A549 (cell line): ENCODE measurements around the gene SLC9A2. TPM values are rescaled to one million over a fixed set of nuclear protein-coding genes. Genes with fewer than 3 reads are reported as not detected.
A peak's percentile ranks its signal among the peaks of the same experiment; 100 is the strongest.

Experiments
- ATAC-seq, 2 experiments: fragments of 200-7000 bp in 1 of 2; fragments of >200 bp in 1 of 2; cut with Nextera tagmentation in 1 of 2; cut with Tn5 transposase in 1 of 2; 3 replicates each; pipeline versions ENCODE4 v1.8.0 to v1.9.1; 2018 to 2020; ENCODE audit warnings: mild to moderate bottlenecking in 1 of 2, moderate library complexity in 1 of 2
- CTCF ChIA-PET: fragments of 300-600 bp; sonication (Branson Sonifier 250); formaldehyde crosslinking; extraction: SDS; loops from one replicate; lab custom pipeline; 2021; ENCODE audit warnings: antibody characterized with exemption, inconsistent platforms; lab: Yijun Ruan, JAX
- POLR2A ChIA-PET: fragments of 350-600 bp; formaldehyde crosslinking; extraction: SDS; loops from one replicate; lab custom pipeline; 2021; ENCODE audit warnings: antibody characterized with exemption, inconsistent platforms; lab: Yijun Ruan, JAX
- DNase-seq, 2 experiments: peaks; one replicate each; pipeline versions ENCODE4 v3.0.0 to v3.0.0-alpha.2; 2011 to 2016; ENCODE audit warnings: low read depth in 1 of 2, low spot score in 1 of 2
- FAIRE-seq: peaks from 2 replicates; lab custom pipeline; 2011; peaks lifted over from hg19 to GRCh38; lab: Jason Lieb, UNC
- H3K27ac ChIP-seq, 2 experiments: fragments of >200 bp; sonication (Bioruptor Twin); formaldehyde crosslinking; 3 replicates each; pipeline ENCODE4 v1.5.1; 2016 to 2017
- H3K4me1 ChIP-seq: fragments of >200 bp; sonication (Bioruptor Twin); formaldehyde crosslinking; 3 replicates; pipeline ENCODE4 v1.6.1; 2016
- H3K4me2 ChIP-seq: fragments of >200 bp; sonication (Bioruptor Twin); formaldehyde crosslinking; 3 replicates; pipeline ENCODE4 v1.6.1; 2016
- H3K4me3 ChIP-seq: fragments of >200 bp; sonication (Bioruptor Twin); formaldehyde crosslinking; 3 replicates; pipeline ENCODE4 v1.5.1; 2016
- H3K9me3 ChIP-seq: fragments of >200 bp; sonication (Bioruptor Twin); formaldehyde crosslinking; 3 replicates; pipeline ENCODE4 v1.6.1; 2016
- ATOH8 ChIP-seq: fragments of 250-450 bp; sonication (Bioruptor Pico); IDR thresholded peaks from 2 replicates; pipeline ENCODE4 v1.5.0; 2020; ENCODE audit warnings: low read depth, mild to moderate bottlenecking, moderate library complexity
- BCL3 ChIP-seq: fragments of >200 bp; sonication (Bioruptor Twin); formaldehyde crosslinking; IDR thresholded peaks from 3 replicates; pipeline ENCODE4 v1.6.1; 2016
- CEBPB ChIP-seq, 2 experiments: fragments of >200 bp in 1 of 2; sonication (Bioruptor Twin) in 1 of 2; formaldehyde crosslinking in 1 of 2; IDR thresholded peaks; 2 replicates each; pipeline ENCODE4 v1.6.1; 2012 to 2016
- CHD2 ChIP-seq: fragments of 150-350 bp; IDR thresholded peaks from 2 replicates; pipeline ENCODE4 v1.6.1; 2014; ENCODE audit warnings: low read length; ENCODE audit not compliant: partially characterized antibody
- E2F6 ChIP-seq: IDR thresholded peaks from 2 replicates; pipeline ENCODE4 v1.6.1; 2012; ENCODE audit warnings: low read depth, borderline replicate concordance
- ELK1 ChIP-seq: fragments of 150-350 bp; IDR thresholded peaks from 2 replicates; pipeline ENCODE4 v1.6.1; 2014; ENCODE audit warnings: low read depth, mild to moderate bottlenecking, low read length
- EP300 ChIP-seq, 2 experiments: fragments of >200 bp; sonication (Bioruptor Twin); formaldehyde crosslinking; IDR thresholded peaks; 2 replicates in 1 of 2; 3 replicates in 1 of 2; pipeline ENCODE4 v1.6.1; 2016 to 2017
- ESRRA ChIP-seq: fragments of 150-350 bp; IDR thresholded peaks from 2 replicates; pipeline ENCODE4 v1.6.1; 2014; ENCODE audit warnings: mild to moderate bottlenecking, low read length, borderline replicate concordance
- FOSB ChIP-seq: fragments of 250-450 bp; sonication (Bioruptor Pico); IDR thresholded peaks from 2 replicates; pipeline ENCODE4 v1.5.0; 2020; ENCODE audit warnings: mild to moderate bottlenecking, moderate library complexity
- FOSL2 ChIP-seq, 2 experiments: fragments of 450-650 bp in 1 of 2; fragments of >200 bp in 1 of 2; sonication (Bioruptor Twin) in 1 of 2; formaldehyde crosslinking; IDR thresholded peaks; 2 replicates each; pipeline versions ENCODE4 v1.5.0 to v1.6.1; 2016 to 2020; ENCODE audit warnings: mild to moderate bottlenecking in 1 of 2, moderate library complexity in 1 of 2
- FOXS1 ChIP-seq: fragments of 250-450 bp; sonication (Bioruptor Pico); IDR thresholded peaks from 2 replicates; pipeline ENCODE4 v1.5.0; 2020; ENCODE audit warnings: mild to moderate bottlenecking, moderate library complexity
- HES2 ChIP-seq: fragments of >200 bp; sonication (Bioruptor Twin); formaldehyde crosslinking; IDR thresholded peaks from 2 replicates; pipeline ENCODE4 v1.6.1; 2016
- HOXA7 ChIP-seq: fragments of 250-450 bp; sonication (Bioruptor Pico); IDR thresholded peaks from 2 replicates; pipeline ENCODE4 v1.5.0; 2020; ENCODE audit warnings: mild to moderate bottlenecking, moderate library complexity
- HOXB13 ChIP-seq: fragments of 250-450 bp; sonication (Bioruptor Pico); IDR thresholded peaks from 2 replicates; pipeline ENCODE4 v1.5.0; 2020; ENCODE audit warnings: low read depth, mild to moderate bottlenecking, moderate library complexity
- JUNB ChIP-seq: fragments of >200 bp; sonication (Bioruptor Twin); formaldehyde crosslinking; IDR thresholded peaks from 2 replicates; pipeline ENCODE4 v1.6.1; 2016
- KDM5A ChIP-seq: fragments of 200-600 bp; sonication (generic); IDR thresholded peaks from 2 replicates; pipeline ENCODE4 v1.6.1; 2016; ENCODE audit warnings: antibody characterized with exemption, mild to moderate bottlenecking
- MAX ChIP-seq: IDR thresholded peaks from 2 replicates; pipeline ENCODE4 v1.6.1; 2012
- MYC ChIP-seq: IDR thresholded peaks from 2 replicates; pipeline ENCODE4 v1.6.1; 2012; ENCODE audit warnings: mild to moderate bottlenecking, inconsistent platforms, low read length, improper control_type of control experiment, borderline replicate concordance
- NFE2L2 ChIP-seq: fragments of 150-350 bp; conservative IDR thresholded peaks from 2 replicates; pipeline ENCODE4 v1.6.1; 2014; ENCODE audit warnings: low read length
- PHF8 ChIP-seq: fragments of 200-600 bp; sonication (generic); IDR thresholded peaks from 2 replicates; pipeline ENCODE4 v1.6.1; 2016; ENCODE audit warnings: low read depth, mild to moderate bottlenecking, antibody characterized with exemption, moderate library complexity, borderline replicate concordance
- POLR2A ChIP-seq: IDR thresholded peaks from 2 replicates; pipeline ENCODE4 v1.6.1; 2012; ENCODE audit warnings: mild to moderate bottlenecking, low read length
- RAD21 ChIP-seq, 2 experiments: fragments of >200 bp in 1 of 2; sonication (Bioruptor Twin) in 1 of 2; formaldehyde crosslinking in 1 of 2; IDR thresholded peaks in 1 of 2; conservative IDR thresholded peaks in 1 of 2; 2 replicates in 1 of 2; 3 replicates in 1 of 2; pipeline ENCODE4 v1.6.1; 2012 to 2018; ENCODE audit warnings: inconsistent platforms in 1 of 2
- SMC3 ChIP-seq: fragments of >200 bp; sonication (Bioruptor Twin); formaldehyde crosslinking; IDR thresholded peaks from 3 replicates; pipeline ENCODE4 v1.6.1; 2018; ENCODE audit warnings: inconsistent platforms
- TFCP2L1 ChIP-seq: fragments of 250-450 bp; sonication (Bioruptor Pico); IDR thresholded peaks from 2 replicates; pipeline ENCODE4 v1.5.0; 2021; ENCODE audit warnings: mild to moderate bottlenecking
- USF2 ChIP-seq: fragments of 450-650 bp; IDR thresholded peaks from 2 replicates; pipeline ENCODE4 v1.6.1; 2014; ENCODE audit warnings: antibody characterized with exemption
- ZC3H11A ChIP-seq: fragments of 450-650 bp; IDR thresholded peaks from 2 replicates; pipeline ENCODE4 v1.6.1; 2014; ENCODE audit warnings: antibody characterized with exemption, mild to moderate bottlenecking
- ZFP36 ChIP-seq: fragments of 450-650 bp; IDR thresholded peaks from 2 replicates; pipeline ENCODE4 v1.6.1; 2014; ENCODE audit warnings: borderline replicate concordance; ENCODE audit not compliant: partially characterized antibody
- ZNF302 ChIP-seq: fragments of 250-450 bp; sonication (Bioruptor Pico); IDR thresholded peaks from 2 replicates; pipeline ENCODE4 v1.9.0; 2021; ENCODE audit warnings: inconsistent platforms, mild to moderate bottlenecking, moderate library complexity
- ZSCAN20 ChIP-seq: fragments of 250-450 bp; sonication (Bioruptor Pico); IDR thresholded peaks from 2 replicates; pipeline ENCODE4 v1.8.0; 2022; ENCODE audit warnings: mild to moderate bottlenecking, moderate library complexity
- WGBS: methylation state at CpG from one replicate; pipeline ENCODE4 v1.1.6; 2017; ENCODE audit errors: missing lambda C conversion rate; 5-methylcytosine and 5-hydroxymethylcytosine counted together
- polyA plus RNA-seq, 4 experiments: library from polyadenylated mRNA; depleted of rRNA in 3 of 4; stranded (reverse); fragments of >200 nt; fragmentation: RNase III in 1 of 4; extraction: RNeasy Plus Mini Kit Qiagen cat#74134 plus additional on column Dnase treatment in 1 of 4; gene quantifications; 2 replicates in 3 of 4; 3 replicates in 1 of 4; pipeline ENCODE4 v1.2.3, GENCODE V29; 2011 to 2017

SLC9A2 gene
- polyA plus RNA-seq, 2 of the 4 experiments (the other 2 are of a cell fraction), result 3.0 to 4.1 TPM

- WGBS, result 58% methylated on average over 4 of the region's 4 CpGs
- no peaks in the 10 kb centered on the region for H3K9me3 ChIP-seq
- POLR2A ChIA-PET, result no interaction called here
- no peak overlapping the region for H3K4me2 ChIP-seq
- H3K27ac ChIP-seq, result no peak overlapping the region
- TF ChIP-seq FOSB (no peak), RAD21 (conservative IDR thresholded peaks at IDR 0.05 in 1 of 2, IDR thresholded peaks at IDR 0.05 in 1 of 2) (no peak), SMC3 (no peak), NFE2L2 (no peak), CHD2 (no peak), ATOH8 (no peak), ZSCAN20 (CRISPR knock-in tag) (no peak), USF2 (no peak), HOXB13 (no peak), KDM5A (no peak), HOXA7 (no peak), E2F6 (no peak), ZNF302 (no peak), PHF8 (no peak), ZFP36 (no peak)
- ATAC-seq, result no peak
- H3K4me1 ChIP-seq, result no peaks in the 10 kb centered on the region
- no peak for FAIRE-seq
- DNase-seq, result no peak
- CTCF ChIA-PET, result interaction anchor here (1.3 kb wide), 1 partner anchor 157 kb away, joined by 5 read pairs; the partner anchor contains the start of gene SLC9A4
- no peak overlapping the region for H3K4me3 ChIP-seq
Observed at GRCh38 chr2:102630458-102630857, 11.1 kb downstream of the SLC9A2 start.

- TF ChIP-seq HES2 (no peak), FOSL2 (IDR thresholded peaks at IDR 0.05) (no peak), FOSL2 (CRISPR knock-in tag; IDR thresholded peaks at IDR 0.05) (peak; percentile 51; the same call in 1 of the 2 replicates)
- Histone ChIP-seq H3K4me3 (no peak overlapping the region), H3K27ac (no peak overlapping the region), H3K9me3 (no peaks in the 10 kb centered on the region), H3K4me1 (no peaks in the 10 kb centered on the region), H3K4me2 (no peak overlapping the region)
- ChIA-PET POLR2A (no interaction called here), CTCF (interaction anchor here (1.1 kb wide), 1 partner anchor 160 kb away, joined by 3 read pairs; no protein-coding TSS in a partner anchor)
- 74% methylated on average over 4 of the region's 4 CpGs for WGBS
- FAIRE-seq, result no peak
- ATAC-seq, result no peak
- no peak for DNase-seq
Observed at GRCh38 chr2:102632380-102633175, 13.2 kb downstream of the SLC9A2 start.

DNA sequence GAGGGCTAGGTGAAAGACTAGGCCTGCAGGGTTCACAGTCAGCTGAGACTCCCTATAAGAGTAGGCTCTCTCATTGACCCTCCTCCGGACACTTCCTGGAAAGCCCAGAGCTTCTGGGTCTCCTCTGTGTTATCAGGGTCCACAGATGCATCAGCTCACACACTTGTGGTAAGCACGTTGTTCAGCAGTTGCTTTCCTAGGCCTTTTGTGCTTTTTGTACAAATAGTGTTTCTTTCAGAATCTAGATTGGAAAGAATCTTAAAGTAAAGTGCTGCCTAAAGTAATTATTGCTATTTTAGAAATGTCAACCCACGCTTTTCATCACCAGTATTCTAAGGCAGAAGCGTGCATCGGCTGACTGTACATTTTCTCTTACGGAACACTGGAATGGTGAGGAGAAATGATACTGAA, 15.5 kb downstream of the SLC9A2 start:
- H3K4me3 ChIP-seq, result no peak overlapping the region
- no peak overlapping the region for H3K4me2 ChIP-seq
- ChIA-PET POLR2A (no interaction called here), CTCF (interaction anchor here (0.6 to 1.8 kb wide), 3 partner anchors 9 to 30 kb away, joined by 3 to 8 read pairs (median 4); no protein-coding TSS in a partner anchor)
- FAIRE-seq (no peak), ATAC-seq (no peak), DNase-seq (no peak)
- H3K9me3 ChIP-seq, result no peaks in the 10 kb centered on the region
- H3K27ac ChIP-seq, result no peak overlapping the region
- WGBS, result 77% methylated on average over 6 of the region's 6 CpGs
- no peaks in the 10 kb centered on the region for H3K4me1 ChIP-seq
- TF ChIP-seq ESRRA (no peak), ZNF302 (no peak), POLR2A (no peak), ELK1 (no peak), FOXS1 (CRISPR knock-in tag) (no peak), ZSCAN20 (CRISPR knock-in tag) (no peak), EP300 (IDR thresholded peaks at IDR 0.05) (no peak), ZC3H11A (no peak), MAX (no peak), BCL3 (no peak), HOXB13 (no peak), MYC (no peak), FOSL2 (IDR thresholded peaks at IDR 0.05) (no peak), FOSL2 (CRISPR knock-in tag; IDR thresholded peaks at IDR 0.05) (no peak), CEBPB (IDR thresholded peaks at IDR 0.05) (no peak), TFCP2L1 (no peak), JUNB (no peak)
